Measurements from ENCODE around the gene MORF4L2.

Gene MORF4L2

DNA sequence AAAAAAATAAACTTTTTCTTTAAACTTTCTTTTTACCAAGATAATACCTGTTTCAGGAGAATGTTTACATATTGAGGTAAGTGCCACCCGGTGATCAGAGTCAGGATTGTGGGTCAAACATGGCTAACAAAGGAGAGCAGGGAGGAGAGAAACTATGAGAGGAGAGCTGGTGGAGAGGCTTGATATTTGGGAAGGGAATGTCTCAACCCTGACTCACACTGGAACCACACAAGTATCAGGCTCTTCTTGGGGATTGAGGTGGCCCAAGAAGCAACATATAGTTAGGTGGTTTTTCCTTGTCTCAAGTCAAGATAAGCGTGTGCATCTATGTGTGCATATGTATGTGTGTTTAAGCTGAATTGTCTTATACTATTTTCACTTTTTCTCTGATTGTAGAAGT is 51.1 kb downstream of the MORF4L2 start:
- DNase-seq (ENCODE audit: low read depth in 2 of 2) = no peak

DNA sequence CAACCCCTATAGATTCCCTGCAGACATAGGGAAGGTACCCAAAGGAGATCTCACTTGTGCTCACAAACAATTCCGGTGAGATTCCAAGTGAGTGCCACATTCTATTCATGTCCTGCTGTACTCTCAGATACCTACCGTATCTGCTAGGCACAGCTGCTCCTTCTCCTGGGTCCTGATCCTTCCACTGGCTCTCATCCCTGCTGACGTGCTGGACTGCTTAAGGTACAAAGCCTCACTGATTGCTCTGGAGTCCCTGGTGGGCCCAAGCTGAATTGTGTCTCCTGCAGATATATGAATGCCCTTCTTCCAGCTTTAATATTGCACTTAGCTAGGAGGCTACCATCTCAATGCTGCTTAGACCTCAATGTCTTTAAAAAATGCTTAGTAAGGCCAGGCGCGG is 55.4 kb downstream of the MORF4L2 start:
- DNase-seq (ENCODE audit: low read depth in 2 of 2) = no peak

DNA sequence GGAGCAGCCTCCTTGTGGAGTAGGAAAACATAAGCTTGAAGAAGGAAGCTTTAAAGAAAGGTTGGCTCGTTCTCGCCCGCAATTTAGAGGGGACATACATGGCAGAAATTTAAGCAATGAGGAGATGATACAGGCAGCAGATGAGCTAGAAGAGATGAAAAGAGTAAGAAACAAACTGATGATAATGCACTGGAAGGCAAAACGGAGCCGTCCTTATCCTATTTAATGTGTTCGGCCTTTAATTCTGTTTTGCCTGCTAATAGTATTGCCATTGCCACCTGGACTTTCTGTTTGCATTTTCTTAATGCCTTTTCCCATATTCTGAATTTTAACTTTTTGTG is 56.4 kb downstream of the MORF4L2 start:
- no peak for DNase-seq (ENCODE audit: low read depth in 2 of 2)

DNA sequence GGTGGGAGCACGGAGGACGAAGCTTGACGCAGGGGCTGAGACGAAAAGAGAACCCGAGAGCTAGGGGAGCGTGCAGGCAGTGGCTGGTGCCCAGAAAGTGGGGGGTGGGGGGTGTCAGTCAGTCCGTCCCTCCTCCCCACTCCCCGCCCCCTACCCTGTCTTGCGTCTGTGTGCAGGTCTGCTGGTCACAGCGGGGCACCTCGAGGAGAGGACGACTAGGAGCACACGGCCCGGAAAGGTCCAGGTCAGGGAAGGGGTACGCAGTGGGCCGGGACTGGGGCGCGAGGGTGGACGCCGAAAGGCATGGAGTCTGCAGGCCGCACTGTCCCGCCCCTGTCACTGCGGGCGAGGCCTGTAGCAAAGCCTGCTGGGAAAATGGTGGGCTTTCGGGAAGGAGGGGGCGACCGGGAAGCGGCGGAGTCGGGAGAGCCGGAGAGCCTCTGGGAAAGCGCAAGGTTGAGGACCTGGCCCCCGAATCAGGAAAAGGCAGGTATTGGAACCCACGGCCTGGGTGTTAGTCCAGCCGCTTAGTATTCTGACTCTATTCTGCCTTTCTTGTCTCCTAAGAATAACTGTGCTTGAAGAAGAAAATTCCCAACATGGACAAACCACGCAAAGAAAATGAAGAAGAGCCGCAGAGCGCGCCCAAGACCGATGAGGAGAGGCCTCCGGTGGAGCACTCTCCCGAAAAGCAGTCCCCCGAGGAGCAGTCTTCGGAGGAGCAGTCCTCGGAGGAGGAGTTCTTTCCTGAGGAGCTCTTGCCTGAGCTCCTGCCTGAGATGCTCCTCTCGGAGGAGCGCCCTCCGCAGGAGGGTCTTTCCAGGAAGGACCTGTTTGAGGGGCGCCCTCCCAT is 57.0 kb downstream of the MORF4L2 start:
- no peak for DNase-seq (ENCODE audit: low read depth in 2 of 2)

DNA sequence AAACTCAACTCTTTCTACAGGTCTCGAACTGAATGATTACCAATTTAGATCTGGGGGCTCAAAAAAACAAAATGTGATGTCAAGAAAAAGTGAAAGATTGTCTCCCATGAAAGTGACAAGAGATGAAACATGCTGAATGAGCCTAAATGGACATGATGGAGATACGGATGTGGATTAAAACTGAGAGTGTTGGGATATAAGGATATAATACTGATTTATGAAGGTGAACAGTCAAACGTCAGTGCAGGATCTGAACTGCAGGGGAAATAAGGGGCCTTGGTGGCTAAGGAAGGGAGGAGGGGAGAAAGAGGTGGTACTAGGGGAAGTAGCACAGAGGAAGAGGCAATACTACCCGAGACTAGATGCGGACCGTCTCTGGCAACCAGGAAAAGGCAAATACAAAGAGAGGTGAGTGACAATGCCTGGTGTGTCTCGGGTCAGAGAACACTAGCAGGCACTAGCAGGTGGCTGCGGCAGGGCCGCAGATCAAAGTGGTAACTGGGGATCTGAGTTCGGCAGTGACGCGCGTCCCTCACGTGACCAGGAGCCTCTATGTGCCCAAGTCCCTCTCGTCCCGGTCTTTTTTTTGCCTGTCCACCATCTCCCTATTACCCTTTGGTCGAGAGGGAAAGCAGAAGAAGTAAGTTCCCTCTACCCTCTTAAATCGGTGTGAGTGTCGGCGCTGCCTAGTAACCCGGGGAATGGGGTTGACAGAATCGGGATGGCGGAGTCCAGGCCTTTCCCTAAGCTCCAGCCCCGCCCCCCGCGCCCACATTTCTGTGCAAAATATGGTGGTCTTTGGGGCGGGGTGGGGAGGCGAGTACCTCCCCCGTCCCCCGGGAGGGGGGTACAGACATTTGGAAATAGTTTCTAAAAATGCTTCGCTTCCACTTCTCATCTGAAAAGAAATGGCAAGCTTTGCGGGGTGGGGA is 57.8 kb downstream of the MORF4L2 start, which contains the start of gene TCEAL1:
TSS of gene TCEAL1 (plus strand) at position 590 of the 932 bp plus-strand sequence. CDS start 942 bp downstream, outside the sequence.
- peak in 1 of 2 donors; percentile 16 for DNase-seq (ENCODE audit: low read depth in 2 of 2)

DNA sequence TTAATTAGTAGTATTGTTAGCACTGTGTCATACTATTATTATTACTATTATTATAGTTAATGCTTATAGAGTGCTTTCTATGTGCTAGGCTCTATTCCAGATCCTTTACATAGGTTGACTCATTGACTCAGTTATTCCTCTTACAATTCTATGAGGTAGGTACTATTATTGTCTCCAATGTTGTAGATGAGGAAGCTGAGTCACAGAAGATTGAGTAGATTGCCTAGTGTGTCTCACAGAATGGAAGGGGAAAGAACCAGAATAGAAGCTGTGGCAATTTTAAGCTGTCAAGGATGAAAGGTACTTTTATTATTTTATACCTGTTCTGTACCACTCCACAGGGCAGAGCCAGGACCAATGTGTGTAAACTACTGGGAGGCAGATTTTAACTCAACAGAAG is 59.6 kb downstream of the MORF4L2 start:
- DNase-seq (ENCODE audit: low read depth in 2 of 2) = no peak

Data from stimulated activated CD8-positive, alpha-beta memory T cell treated with anti-CD3 and anti-CD28 coated beads, Interleukin-7, amount 100 ng/mL, for 4 hours (primary cell).